Subcutaneous adipose tissue (tissue), 4 donors: ENCODE data around the gene ALOX5AP. TPM values are rescaled to one million over a fixed set of nuclear protein-coding genes. Genes with fewer than 3 reads are reported as not detected.

ENCODE experiments used
- total RNA-seq, 4 donors: library from RNA; depleted of rRNA; stranded (reverse); fragments of >200 nt; gene quantifications; one replicate each; pipeline ENCODE4 v1.1.0, GENCODE V29; 2016
- TF ChIP-seq, protein P1 (sequence below): fragments of 450-650 bp; IDR thresholded peaks from one replicate; pipeline ENCODE4 v1.5.1; 2016; ENCODE audit warnings: low read depth, mild to moderate bottlenecking, control low read depth, antibody characterized with exemption, moderate library complexity

Gene ALOX5AP
- total RNA-seq, 4 donors from 2014 or later, result 6.6 to 123 (median 58.5) TPM

DNA sequence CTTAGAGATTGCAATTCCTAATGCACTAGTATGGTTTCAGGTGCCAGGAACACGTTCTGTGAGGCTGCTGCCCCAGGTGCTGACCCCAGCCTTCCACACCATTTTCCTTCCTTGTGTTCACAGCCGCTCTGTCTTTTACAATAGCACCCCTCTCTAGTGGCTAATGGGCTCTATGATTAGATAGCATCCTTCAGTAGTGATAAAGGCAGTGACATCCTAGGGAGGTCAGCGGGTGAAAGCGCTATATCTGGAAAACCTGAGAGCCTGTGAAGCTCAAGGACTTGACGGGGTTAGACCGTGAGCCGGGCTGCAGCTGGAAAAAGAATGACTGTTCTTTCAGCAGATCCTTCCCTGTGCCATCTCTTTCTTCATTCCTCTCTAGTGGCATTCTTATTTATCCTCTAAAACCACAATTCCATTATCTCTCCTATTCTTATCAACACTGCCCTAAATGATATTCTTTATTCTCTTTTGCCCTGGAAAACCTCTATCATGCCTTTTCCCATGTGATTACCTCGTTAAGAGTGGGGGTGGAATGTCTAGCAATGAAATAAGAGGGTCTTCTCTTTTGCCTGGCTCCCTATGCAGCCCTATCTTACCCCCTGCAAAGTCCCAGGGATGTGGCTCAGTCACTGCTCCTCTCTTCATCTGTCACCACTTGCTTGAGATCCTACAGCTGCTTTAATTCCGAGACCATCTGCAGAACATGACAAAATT lies 21.8 kb downstream of the ALOX5AP start:
- TF ChIP-seq, protein P1, sequence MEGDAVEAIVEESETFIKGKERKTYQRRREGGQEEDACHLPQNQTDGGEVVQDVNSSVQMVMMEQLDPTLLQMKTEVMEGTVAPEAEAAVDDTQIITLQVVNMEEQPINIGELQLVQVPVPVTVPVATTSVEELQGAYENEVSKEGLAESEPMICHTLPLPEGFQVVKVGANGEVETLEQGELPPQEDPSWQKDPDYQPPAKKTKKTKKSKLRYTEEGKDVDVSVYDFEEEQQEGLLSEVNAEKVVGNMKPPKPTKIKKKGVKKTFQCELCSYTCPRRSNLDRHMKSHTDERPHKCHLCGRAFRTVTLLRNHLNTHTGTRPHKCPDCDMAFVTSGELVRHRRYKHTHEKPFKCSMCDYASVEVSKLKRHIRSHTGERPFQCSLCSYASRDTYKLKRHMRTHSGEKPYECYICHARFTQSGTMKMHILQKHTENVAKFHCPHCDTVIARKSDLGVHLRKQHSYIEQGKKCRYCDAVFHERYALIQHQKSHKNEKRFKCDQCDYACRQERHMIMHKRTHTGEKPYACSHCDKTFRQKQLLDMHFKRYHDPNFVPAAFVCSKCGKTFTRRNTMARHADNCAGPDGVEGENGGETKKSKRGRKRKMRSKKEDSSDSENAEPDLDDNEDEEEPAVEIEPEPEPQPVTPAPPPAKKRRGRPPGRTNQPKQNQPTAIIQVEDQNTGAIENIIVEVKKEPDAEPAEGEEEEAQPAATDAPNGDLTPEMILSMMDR, result no peak

DNA sequence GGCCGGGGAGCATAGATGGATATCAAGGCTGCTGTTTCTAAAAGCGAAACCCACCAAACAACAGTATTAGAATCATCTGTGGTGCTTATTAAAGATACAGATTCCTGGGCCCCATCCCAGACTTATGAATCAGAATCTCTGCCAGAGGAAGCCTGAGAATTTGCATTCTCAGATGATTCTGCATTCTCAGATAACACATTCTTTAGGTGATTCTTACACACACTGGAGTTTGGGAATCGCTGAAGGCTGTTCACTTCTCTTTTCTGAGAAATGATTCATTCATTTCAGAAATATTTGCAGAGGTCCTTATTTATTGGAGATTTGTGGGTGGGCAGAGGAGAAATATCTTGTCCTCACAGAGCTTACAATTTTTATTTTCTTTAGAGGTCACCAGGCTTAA lies 24.4 kb downstream of the ALOX5AP start:
- TF ChIP-seq, protein P1, result no peak

DNA sequence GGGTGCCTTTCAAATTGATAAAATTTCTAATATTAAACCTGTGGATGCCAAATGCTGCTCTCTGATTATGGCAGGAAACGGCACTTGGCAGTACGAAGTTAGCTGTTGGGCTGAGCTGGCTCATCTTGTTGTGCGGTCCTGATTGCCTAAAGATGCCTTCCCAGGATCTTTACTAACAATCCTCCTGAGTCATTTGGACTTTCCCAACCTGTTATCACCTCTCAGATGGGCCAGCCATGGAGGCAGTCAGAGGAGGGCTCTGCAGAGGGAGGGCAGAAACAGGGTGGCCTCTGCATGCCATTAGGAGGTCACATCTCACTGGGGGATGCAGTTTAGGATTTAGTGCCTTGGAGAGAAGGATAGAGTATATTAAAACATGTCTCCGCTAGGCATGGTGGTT lies 27.3 kb downstream of the ALOX5AP start:
- TF ChIP-seq, protein P1, result no peak

DNA sequence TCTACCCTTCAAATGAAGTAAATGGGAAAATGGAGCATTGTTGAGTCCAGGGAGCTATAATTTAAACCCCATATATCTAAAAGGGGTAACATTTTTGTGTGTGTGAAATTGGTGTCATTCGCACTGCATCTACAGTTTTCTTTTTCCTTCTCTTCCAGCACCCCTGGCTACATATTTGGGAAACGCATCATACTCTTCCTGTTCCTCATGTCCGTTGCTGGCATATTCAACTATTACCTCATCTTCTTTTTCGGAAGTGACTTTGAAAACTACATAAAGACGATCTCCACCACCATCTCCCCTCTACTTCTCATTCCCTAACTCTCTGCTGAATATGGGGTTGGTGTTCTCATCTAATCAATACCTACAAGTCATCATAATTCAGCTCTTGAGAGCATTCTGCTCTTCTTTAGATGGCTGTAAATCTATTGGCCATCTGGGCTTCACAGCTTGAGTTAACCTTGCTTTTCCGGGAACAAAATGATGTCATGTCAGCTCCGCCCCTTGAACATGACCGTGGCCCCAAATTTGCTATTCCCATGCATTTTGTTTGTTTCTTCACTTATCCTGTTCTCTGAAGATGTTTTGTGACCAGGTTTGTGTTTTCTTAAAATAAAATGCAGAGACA lies 28.6 kb downstream of the ALOX5AP start:
- TF ChIP-seq, protein P1, result no peak

DNA sequence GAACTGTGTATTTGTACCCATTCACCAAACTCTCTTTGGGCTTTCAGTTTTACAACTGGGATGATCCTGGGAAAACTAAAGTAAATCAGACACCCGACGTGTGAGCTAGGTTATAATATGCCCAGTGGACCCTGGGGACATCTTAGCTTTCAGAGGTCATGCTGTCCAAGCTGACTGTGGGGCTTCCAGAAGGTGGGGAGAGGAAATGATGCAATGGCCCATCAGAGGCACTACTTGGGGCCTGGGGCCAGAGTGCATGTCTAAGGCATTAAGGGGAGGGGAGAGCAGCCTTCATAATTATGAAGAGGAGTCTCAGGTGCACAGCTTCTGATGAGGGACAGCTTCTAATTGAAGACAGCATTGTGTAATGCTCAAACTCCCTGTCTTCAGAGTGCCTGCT lies 30.9 kb downstream of the ALOX5AP start:
- TF ChIP-seq, protein P1, result no peak

DNA sequence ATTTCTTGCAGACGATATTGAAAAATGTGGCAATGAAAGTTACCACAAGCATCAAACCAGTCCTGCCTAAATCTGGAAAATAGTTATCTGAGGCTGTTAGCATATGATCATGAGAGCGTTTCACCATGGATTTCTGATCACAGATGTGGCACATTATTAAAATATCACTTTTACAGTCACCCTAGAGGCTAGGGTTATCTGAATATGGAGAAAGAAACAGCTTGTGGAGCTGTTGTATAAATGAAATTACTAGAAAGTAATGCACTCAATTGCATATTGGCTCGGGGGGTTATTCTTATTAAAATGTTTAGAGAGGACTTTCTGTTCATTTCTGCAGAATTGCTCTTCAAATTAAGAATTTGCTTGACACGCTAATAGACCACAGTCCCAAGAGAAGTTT lies 35.6 kb downstream of the ALOX5AP start:
- TF ChIP-seq, protein P1, result no peak

DNA sequence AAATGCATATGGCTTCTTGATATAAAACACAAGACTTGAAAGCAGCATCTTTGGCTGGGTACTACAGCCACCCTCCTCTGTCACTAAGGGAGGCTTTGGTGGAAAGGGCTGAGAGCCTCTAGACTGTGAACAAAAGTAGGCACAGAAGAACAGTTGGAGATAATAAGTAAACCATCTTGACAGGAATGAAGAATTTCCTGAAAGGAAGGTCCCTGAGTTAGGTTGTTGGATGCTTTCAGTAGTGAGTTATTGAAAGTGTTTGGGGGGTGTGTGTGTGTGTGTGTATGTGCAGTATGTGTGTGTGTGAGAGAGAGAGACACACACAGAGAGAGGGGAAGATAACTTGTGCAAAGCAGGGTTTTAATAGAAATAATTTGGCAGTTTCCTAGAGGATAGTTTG lies 38.2 kb downstream of the ALOX5AP start:
- TF ChIP-seq, protein P1, result no peak
